ENCODE data around the gene LGR4.
A peak's percentile ranks its signal among the peaks of the same experiment; 100 is the strongest.
"Not testable (repeated sequence)": the region's sequence is repeated elsewhere in the genome, so short reads cannot be mapped to it uniquely, and the experiment has no call there.

LGR4 gene

GRCh38 chr11:27372164-27372563 is 100.4 kb downstream of the LGR4 start:
- DNase-seq, result no peak

GRCh38 chr11:27371489-27371888 is 101.1 kb downstream of the LGR4 start:
- no peak for DNase-seq

- DNase-seq, result no peak
Observed at GRCh38 chr11:27370374-27370773, 102.2 kb downstream of the LGR4 start.

- no peak for DNase-seq
Observed at GRCh38 chr11:27367881-27368280, 104.7 kb downstream of the LGR4 start.

- DNase-seq, result no peak
Observed at GRCh38 chr11:27363576-27364117, 108.9 kb downstream of the LGR4 start.

GRCh38 chr11:27362749-27363575 is 109.6 kb downstream of the LGR4 start, which contains the start of gene CCDC34:
CCDC34 (minus strand) TSS chr11:27363215; CDS start chr11:27363194, 21 bp downstream.
- peak; percentile 67 for DNase-seq

- DNase-seq, result no peak
Observed at GRCh38 chr11:27361649-27362431, 110.8 kb downstream of the LGR4 start.

- no peak for DNase-seq
Observed at GRCh38 chr11:27358296-27358695, 114.3 kb downstream of the LGR4 start.

- DNase-seq, result no peak
Observed at GRCh38 chr11:27357250-27357649, 115.3 kb downstream of the LGR4 start.

- no peak for DNase-seq
Observed at GRCh38 chr11:27356624-27357222, 115.9 kb downstream of the LGR4 start.

GRCh38 chr11:27355575-27356104 is 117.0 kb downstream of the LGR4 start:
- no peak for DNase-seq

GRCh38 chr11:27354359-27354965 is 118.1 kb downstream of the LGR4 start:
- no peak for DNase-seq

GRCh38 chr11:27353593-27354358 is 118.8 kb downstream of the LGR4 start:
- no peak for DNase-seq

- no peak for DNase-seq
Observed at GRCh38 chr11:27352781-27353180, 119.8 kb downstream of the LGR4 start.

- DNase-seq, result no peak
Observed at GRCh38 chr11:27350511-27350910, 122.1 kb downstream of the LGR4 start.

GRCh38 chr11:27349919-27350318 is 122.7 kb downstream of the LGR4 start:
- DNase-seq, result no peak

GRCh38 chr11:27348340-27348873 is 124.2 kb downstream of the LGR4 start:
- no peak for DNase-seq

GRCh38 chr11:27347359-27348339 is 124.9 kb downstream of the LGR4 start:
- DNase-seq, result no peak

GRCh38 chr11:27339941-27340340 is 132.6 kb downstream of the LGR4 start:
- DNase-seq, result no peak

GRCh38 chr11:27334764-27335163 is 137.8 kb downstream of the LGR4 start:
- DNase-seq, result not testable (repeated sequence)
